Measurements from ENCODE around the gene DNAJB4. TPM values are rescaled to one million over a fixed set of nuclear protein-coding genes. Genes with fewer than 3 reads are reported as not detected.

DNAJB4 gene
- total and polyA plus RNA-seq, 2 experiments from 2014 or later: 12.4 to 12.9 TPM

DNA sequence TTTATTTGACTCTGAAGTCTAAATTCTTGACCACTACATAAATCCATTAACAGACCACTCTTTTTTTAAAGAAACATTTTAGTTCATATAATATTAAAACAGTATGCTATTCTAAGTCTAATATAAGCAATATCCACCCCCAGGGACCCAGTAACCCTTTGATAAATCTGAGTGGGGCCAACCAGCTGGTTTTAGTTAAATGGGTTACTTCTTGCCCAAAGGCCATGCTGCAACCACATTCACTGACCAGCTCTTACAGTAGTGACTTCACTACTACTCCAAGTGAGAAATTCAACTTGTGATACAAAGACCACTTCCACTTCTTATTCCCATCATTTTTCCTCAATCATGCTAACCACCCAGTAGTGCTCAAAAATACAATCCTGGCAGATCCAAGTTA is 46.3 kb upstream of the DNAJB4 start (continued):
- no peak for TF ChIP-seq JUNB (IDR thresholded peaks at IDR 0.05; ENCODE audit: unreplicated experiment)
- TF ChIP-seq POLR2AphosphoS5 (IDR thresholded peaks at IDR 0.05; ENCODE audit: low read depth): no peak
- TF ChIP-seq ZNF114 (CRISPR knock-in tag; IDR thresholded peaks at IDR 0.05): no peak
- TF ChIP-seq CTCF (conservative IDR thresholded peaks at IDR 0.05; ENCODE audit: low read depth in 2 of 2): no peak
- TF ChIP-seq ETS1 (IDR thresholded peaks at IDR 0.05): no peak
- TF ChIP-seq EZH2phosphoT487 (IDR thresholded peaks at IDR 0.05; ENCODE audit: unreplicated experiment): no peak
- no peak for TF ChIP-seq CREB1 (CRISPR knock-in tag; IDR thresholded peaks at IDR 0.05; ENCODE audit: low read depth)
- no peak for TF ChIP-seq NANOG (IDR thresholded peaks at IDR 0.05; ENCODE audit: borderline replicate concordance)
- TF ChIP-seq REST (IDR thresholded peaks at IDR 0.05; ENCODE audit: unreplicated experiment): no peak
- TF ChIP-seq STAT1 (IDR thresholded peaks at IDR 0.05; ENCODE audit: unreplicated experiment): no peak
- TF ChIP-seq ZNF331 (CRISPR knock-in tag; IDR thresholded peaks at IDR 0.05; ENCODE audit: low read depth): no peak

GRCh38 chr1:77958850-77959249 is 45.9 kb upstream of the DNAJB4 start:
- TF ChIP-seq REST (IDR thresholded peaks at IDR 0.05; ENCODE audit: unreplicated experiment): no peak
- TF ChIP-seq POLR2AphosphoS5 (IDR thresholded peaks at IDR 0.05; ENCODE audit: low read depth): no peak
- no peak for TF ChIP-seq STAT1 (IDR thresholded peaks at IDR 0.05; ENCODE audit: unreplicated experiment)
- no peak for TF ChIP-seq CREB1 (CRISPR knock-in tag; IDR thresholded peaks at IDR 0.05; ENCODE audit: low read depth)
- TF ChIP-seq CTCF (conservative IDR thresholded peaks at IDR 0.05; ENCODE audit: low read depth in 2 of 2): no peak
- TF ChIP-seq ETS1 (IDR thresholded peaks at IDR 0.05): no peak
- TF ChIP-seq EZH2 (IDR thresholded peaks at IDR 0.05; ENCODE audit: low read depth, unreplicated experiment): no peak
- no peak for TF ChIP-seq NANOG (IDR thresholded peaks at IDR 0.05; ENCODE audit: borderline replicate concordance)
- TF ChIP-seq ZNF331 (CRISPR knock-in tag; IDR thresholded peaks at IDR 0.05; ENCODE audit: low read depth): no peak
- ATAC-seq: no peak
- Histone ChIP-seq H4K20me1 (replicated peaks; ENCODE audit: insufficient read depth) (peaks cover 62% of the 10 kb centered on the region), H3K27me3 (ENCODE audit: insufficient read depth) (no peaks in the 10 kb centered on the region), H2AFZ (no peak overlapping the region), H3K36me3 (ENCODE audit: insufficient read depth) (peaks cover 96% of the 10 kb centered on the region), H3K27ac (ENCODE audit: low read depth) (no peak overlapping the region), H3K9me2 (ENCODE audit: insufficient read depth) (no peaks in the 10 kb centered on the region), H3K79me2 (replicated peaks; ENCODE audit: insufficient read depth) (peaks cover 80% of the 10 kb centered on the region), H3K4me2 (no peak overlapping the region), H3F3A (replicated peaks; ENCODE audit: low read depth) (peaks cover 5% of the 10 kb centered on the region; the same call in 1 of the 2 replicates), H3K4me1 (ENCODE audit: insufficient read depth) (no peaks in the 10 kb centered on the region), H3K4me3 (no peak overlapping the region)
- Mint-ChIP-seq H3K9me3 (no peaks in the 10 kb centered on the region), H3K4me1 (no peaks in the 10 kb centered on the region), H3K4me3 (no peak overlapping the region), H3K36me3 (ENCODE audit: low read depth) (peaks cover 94% of the 10 kb centered on the region), H3K27ac (peak overlapping the region; percentile 4), H3K27me3 (ENCODE audit: insufficient read depth, low read depth, poor library complexity) (no peaks in the 10 kb centered on the region)
- no peak for DNase-seq (ENCODE audit: low spot score)

Measured in GM23338 (cell line).